AG04449 (cell line): ENCODE data around the gene SRBD1.

Source experiments
- CTCF ChIA-PET: fragments of 350-600 bp; formaldehyde crosslinking; extraction: SDS; loops from one replicate; lab custom pipeline; 2021; ENCODE audit warnings: antibody characterized with exemption; lab: Yijun Ruan, JAX
- POLR2A ChIA-PET: fragments of 400-600, 350-600 bp; formaldehyde crosslinking; extraction: SDS; loops from one replicate; lab custom pipeline; 2020; ENCODE audit warnings: antibody characterized with exemption, inconsistent platforms; lab: Yijun Ruan, JAX
- DNase-seq: peaks from one replicate; pipeline ENCODE4 v3.0.0-alpha.2; 2010; ENCODE audit warnings: low read depth, low spot score
- H3K4me3 ChIP-seq: 2 replicates; pipeline ENCODE4 v1.5.1; 2011; ENCODE audit warnings: low read depth, mild to moderate bottlenecking, control low read depth, low read length
- CTCF ChIP-seq: IDR thresholded peaks from one replicate; pipeline ENCODE4 v1.5.1; 2011; ENCODE audit warnings: mild to moderate bottlenecking, moderate library complexity, low read length, control low read depth, inconsistent platforms; ENCODE audit not compliant: insufficient read depth; ENCODE audit errors: missing control alignments

Gene SRBD1

GRCh38 chr2:45611020-45611859 lies at the start of gene SRBD1:
Gene SRBD1, minus strand, starts transcription at chr2:45611267. Its CDS starts 5,826 bp downstream, at chr2:45605441.
- POLR2A ChIA-PET, result no interaction called here
- CTCF ChIA-PET, result interaction anchor here (0.6 to 1.8 kb wide), 5 partner anchors 27 to 169 kb away, joined by 3 to 4 read pairs (median 3); no protein-coding TSS in a partner anchor
- peak within 1 kb of the TSS; percentile 78 for H3K4me3 ChIP-seq
- no peak for DNase-seq
- no peak for TF ChIP-seq CTCF

- ChIA-PET POLR2A (no interaction called here), CTCF (interaction anchor here (1.3 to 5.2 kb wide), 3 partner anchors 11 to 283 kb away, joined by 3 to 53 read pairs (median 4); no protein-coding TSS in a partner anchor)
- no peak overlapping the region for H3K4me3 ChIP-seq
- TF ChIP-seq CTCF, result no peak
- DNase-seq, result no peak
Measured at GRCh38 chr2:45654250-45654649, 43.2 kb upstream of the SRBD1 start.

- ChIA-PET POLR2A (interaction anchor here (0.8 kb wide), 1 partner anchor 1390 kb away, joined by 3 read pairs; no protein-coding TSS in a partner anchor), CTCF (interaction anchor here (1.0 to 5.9 kb wide), 9 partner anchors 9 to 284 kb away, joined by 3 to 53 read pairs (median 4); no protein-coding TSS in a partner anchor)
- no peak for TF ChIP-seq CTCF
- peak overlapping the region; percentile 80 for H3K4me3 ChIP-seq
- DNase-seq, result no peak
Measured at GRCh38 chr2:45653122-45653913, 42.3 kb upstream of the SRBD1 start.

GRCh38 chr2:45652090-45653031 lies 41.3 kb upstream of the SRBD1 start:
- no peak for DNase-seq

More at GRCh38 chr2:45652090-45653031, 41.3 kb upstream of the SRBD1 start:
- peak overlapping the region; percentile 80 for H3K4me3 ChIP-seq
- no peak for TF ChIP-seq CTCF
- ChIA-PET POLR2A (interaction anchor here (0.8 to 1.5 kb wide), 2 partner anchors 104 to 1391 kb away, joined by 3 to 4 read pairs; no protein-coding TSS in a partner anchor), CTCF (interaction anchor here (0.6 to 5.9 kb wide), 10 partner anchors 8 to 811 kb away, joined by 3 to 53 read pairs (median 4); no protein-coding TSS in a partner anchor)
